Uterus (tissue), 2 donors: ENCODE results near the gene C3orf38.

ENCODE experiments used
- CTCF ChIP-seq, 4 experiments: fragments of 200-600 bp in 2 of 4; fragments of 450-650 bp in 2 of 4; sonication (generic) in 2 of 4; IDR thresholded peaks; one replicate each; pipeline ENCODE4 v1.5.1; 2016 to 2019; ENCODE audit warnings: antibody characterized with exemption in 4 of 4, mild to moderate bottlenecking in 2 of 4, moderate library complexity in 1 of 4
- POLR2A ChIP-seq, 2 donors: fragments of 450-650 bp; IDR thresholded peaks; one replicate each; pipeline ENCODE4 v1.6.1; 2016; ENCODE audit warnings: antibody characterized with exemption in 2 of 2, mild to moderate bottlenecking in 1 of 2, moderate library complexity in 1 of 2

DNA sequence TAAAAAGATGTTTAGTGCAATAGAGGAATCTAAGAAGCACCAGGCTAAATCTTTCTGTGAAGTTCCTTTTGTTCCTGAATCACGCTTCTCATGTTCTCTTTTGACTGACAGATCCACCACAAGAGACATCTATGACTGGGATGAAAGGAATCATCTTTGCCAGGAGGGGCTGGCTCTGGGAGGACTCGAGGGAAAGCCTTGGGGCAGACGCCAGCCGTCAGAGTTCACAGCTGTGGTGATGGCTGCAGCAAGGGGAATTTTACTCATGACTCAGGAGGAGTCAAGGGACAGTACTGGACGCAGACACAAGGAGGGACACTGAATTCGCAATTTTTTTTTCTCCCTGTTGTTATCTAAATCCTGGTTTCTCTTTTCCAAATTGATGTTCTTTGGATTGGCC is 38.7 kb downstream of the C3orf38 start:
- no peak for TF ChIP-seq POLR2A (IDR thresholded peaks at IDR 0.05)
- TF ChIP-seq CTCF (IDR thresholded peaks at IDR 0.05): no peak
